OCI-LY7 (cell line): Measurements from ENCODE around the gene ALDOB. TPM values are rescaled to one million over a fixed set of nuclear protein-coding genes. Genes with fewer than 3 reads are reported as not detected.

Source experiments
- BruUV-seq: library from RNA; stranded (reverse); fragments of 400-500 nt; replicated peaks from 2 replicates; lab custom pipeline; 2021; lab: Mats Ljungman, UMichigan
- CTCF ChIA-PET: fragments of 300-600 bp; sonication (Branson Sonifier 250); formaldehyde crosslinking; loops from one replicate; lab custom pipeline; 2022; ENCODE audit warnings: antibody characterized with exemption; ENCODE audit not compliant: unreplicated experiment; lab: Charles Lee
- POLR2A ChIA-PET: fragments of 300-600 bp; sonication (Branson Sonifier 250); formaldehyde crosslinking; loops from one replicate; lab custom pipeline; 2022; ENCODE audit warnings: antibody characterized with exemption; lab: Charles Lee
- DNase-seq: peaks from one replicate; pipeline ENCODE4 v3.0.0-alpha.2; 2015; ENCODE audit warnings: low spot score
- H2AFZ ChIP-seq: fragments of 200-600 bp; sonication (generic), shearing (Covaris generic); 2 replicates; pipeline ENCODE4 v1.6.1; 2014; ENCODE audit warnings: mild to moderate bottlenecking, antibody characterized with exemption, low read length, moderate library complexity
- H3K27ac ChIP-seq: fragments of 200-600 bp; sonication (generic); 2 replicates; pipeline ENCODE4 v1.5.1; 2014; ENCODE audit warnings: mixed run types, low read depth, mild to moderate bottlenecking, moderate library complexity, low read length, inconsistent platforms; ENCODE audit not compliant: poor library complexity, severe bottlenecking
- H3K36me3 ChIP-seq: fragments of 200-600 bp; sonication (generic); 2 replicates; pipeline ENCODE4 v1.6.1; 2014; ENCODE audit warnings: mild to moderate bottlenecking, antibody characterized with exemption, low read length, moderate library complexity, mixed read lengths; ENCODE audit not compliant: insufficient read depth
- H3K4me1 ChIP-seq: fragments of 200-600 bp; sonication (generic); 2 replicates; pipeline ENCODE4 v1.5.1; 2014; ENCODE audit warnings: mild to moderate bottlenecking, low read length; ENCODE audit not compliant: insufficient read depth, poor library complexity, severe bottlenecking
- H3K4me2 ChIP-seq: fragments of 200-600 bp; sonication (generic); 2 replicates; pipeline ENCODE4 v1.6.1; 2014; ENCODE audit warnings: mild to moderate bottlenecking, low read length
- H3K4me3 ChIP-seq: fragments of 200-600 bp; sonication (generic); 2 replicates; pipeline ENCODE4 v1.5.1; 2014; ENCODE audit warnings: mild to moderate bottlenecking, low read depth, low read length; ENCODE audit not compliant: poor library complexity, severe bottlenecking
- H3K79me2 ChIP-seq: fragments of 200-600 bp; sonication (generic); 2 replicates; pipeline ENCODE4 v1.6.1; 2016; ENCODE audit warnings: low read depth, mild to moderate bottlenecking, low read length, moderate library complexity, mixed read lengths; ENCODE audit not compliant: insufficient read depth
- H3K9me2 ChIP-seq: fragments of 200-600 bp; sonication (generic); 2 replicates; pipeline ENCODE4 v1.6.1; 2016; ENCODE audit warnings: mild to moderate bottlenecking, low read length, mixed read lengths; ENCODE audit not compliant: insufficient read depth
- H3K9me3 ChIP-seq: fragments of 200-600 bp; sonication (generic); 2 replicates; pipeline ENCODE4 v1.6.1; 2014; ENCODE audit warnings: mild to moderate bottlenecking, mixed run types, low read length, mixed read lengths
- H4K20me1 ChIP-seq: fragments of 200-600 bp; sonication (generic); 2 replicates; pipeline ENCODE4 v1.6.1; 2014; ENCODE audit warnings: mild to moderate bottlenecking, antibody characterized with exemption, low read length, moderate library complexity, mixed read lengths; ENCODE audit not compliant: insufficient read depth
- CTCF ChIP-seq: fragments of 200-600 bp; sonication (generic); conservative IDR thresholded peaks from 2 replicates; pipeline ENCODE4 v1.5.1; 2014; ENCODE audit warnings: mild to moderate bottlenecking, antibody characterized with exemption, low read length, moderate library complexity, mixed read lengths
- EZH2phosphoT487 ChIP-seq: fragments of 200-600 bp; sonication (generic); IDR thresholded peaks from 2 replicates; pipeline ENCODE4 v1.6.1; 2018; ENCODE audit warnings: low read depth, borderline replicate concordance, mild to moderate bottlenecking, mixed run types, antibody characterized with exemption, low read length, moderate library complexity, mixed read lengths
- intact Hi-C: fragments of 100-400 bp; cut with micrococcal nuclease; formaldehyde crosslinking; loops from one replicate; pipeline ENCODE4 v1.10.0; 2022; ENCODE audit not compliant: unreplicated experiment
- total RNA-seq, 2 experiments: library from RNA; depleted of rRNA in 1 of 2; stranded (reverse); fragments of >200 nt in 1 of 2; shearing (Covaris generic) in 1 of 2; gene quantifications; 2 replicates each; pipeline ENCODE4 v1.2.3, GENCODE V29; 2014 to 2022

ALDOB gene
- total RNA-seq, 2 experiments from 2014 or later: not detected

GRCh38 chr9:101418518-101419430 lies 16.8 kb downstream of the ALDOB start:
- Histone ChIP-seq H3K4me2 (no peak overlapping the region), H3K79me2 (no peaks in the 10 kb centered on the region), H3K4me3 (no peak overlapping the region), H3K9me3 (no peaks in the 10 kb centered on the region), H3K27ac (no peak overlapping the region), H2AFZ (no peak overlapping the region), H3K9me2 (no peaks in the 10 kb centered on the region), H3K36me3 (no peaks in the 10 kb centered on the region), H4K20me1 (no peaks in the 10 kb centered on the region), H3K4me1 (no peaks in the 10 kb centered on the region)
- ChIA-PET POLR2A (no interaction called here), CTCF (no interaction called here)
- DNase-seq: no peak
- no TSS peak for BruUV-seq
- intact Hi-C loops: no loop called here
- TF ChIP-seq CTCF (no peak), EZH2phosphoT487 (no peak)

- no peak for TF ChIP-seq EZH2phosphoT487
- no peak for TF ChIP-seq CTCF
- Histone ChIP-seq H3K4me1 (no peaks in the 10 kb centered on the region), H3K4me2 (no peak overlapping the region), H3K9me2 (no peaks in the 10 kb centered on the region), H3K27ac (no peak overlapping the region), H3K36me3 (no peaks in the 10 kb centered on the region), H3K9me3 (no peaks in the 10 kb centered on the region), H2AFZ (no peak overlapping the region), H3K79me2 (no peaks in the 10 kb centered on the region), H3K4me3 (no peak overlapping the region), H4K20me1 (no peaks in the 10 kb centered on the region)
- BruUV-seq: no TSS peak
- DNase-seq: no peak
- ChIA-PET POLR2A (no interaction called here), CTCF (no interaction called here)
- intact Hi-C loops: no loop called here
Observed at GRCh38 chr9:101417977-101418376, 17.6 kb downstream of the ALDOB start.

GRCh38 chr9:101417389-101417788 lies 18.2 kb downstream of the ALDOB start:
- Histone ChIP-seq H3K79me2 (no peaks in the 10 kb centered on the region), H3K9me3 (no peaks in the 10 kb centered on the region), H2AFZ (no peak overlapping the region), H4K20me1 (no peaks in the 10 kb centered on the region), H3K4me2 (no peak overlapping the region), H3K36me3 (no peaks in the 10 kb centered on the region), H3K4me1 (no peaks in the 10 kb centered on the region), H3K4me3 (no peak overlapping the region), H3K27ac (no peak overlapping the region), H3K9me2 (no peaks in the 10 kb centered on the region)
- POLR2A ChIA-PET: interaction anchor here (0.6 kb wide), 1 partner anchor 37 kb away, joined by 3 read pairs; no protein-coding TSS in a partner anchor
- CTCF ChIA-PET: no interaction called here
- TF ChIP-seq CTCF (no peak), EZH2phosphoT487 (no peak)
- intact Hi-C loops: no loop called here
- no TSS peak for BruUV-seq
- DNase-seq: no peak
